WERI-Rb-1 (cell line): ENCODE data around the gene CPNE8.

Source experiments
- DNase-seq: peaks from one replicate; pipeline ENCODE4 v3.0.0-alpha.2; 2020
- H3K27ac ChIP-seq: fragments of 250-450 bp; sonication (Bioruptor Pico); 2 replicates; pipeline ENCODE4 v1.5.1; 2020; ENCODE audit warnings: mild to moderate bottlenecking, moderate library complexity
- H3K27me3 ChIP-seq: fragments of 250-450 bp; sonication (Bioruptor Pico); 2 replicates; pipeline ENCODE4 v1.5.1; 2021; ENCODE audit warnings: mild to moderate bottlenecking, low read depth, moderate library complexity; ENCODE audit not compliant: insufficient read depth, severe bottlenecking
- H3K36me3 ChIP-seq: fragments of 250-450 bp; sonication (Bioruptor Pico); 2 replicates; pipeline ENCODE4 v1.5.1; 2020; ENCODE audit warnings: mild to moderate bottlenecking, moderate library complexity
- H3K4me3 ChIP-seq: 2 replicates; pipeline ENCODE4 v1.5.1; 2011; ENCODE audit warnings: low read depth, mild to moderate bottlenecking, control low read depth, low read length
- H3K9me3 ChIP-seq: fragments of 250-450 bp; sonication (Bioruptor Pico); 2 replicates; pipeline ENCODE4 v1.5.1; 2021; ENCODE audit warnings: mild to moderate bottlenecking, moderate library complexity; ENCODE audit not compliant: severe bottlenecking
- CTCF ChIP-seq: IDR thresholded peaks from 2 replicates; pipeline ENCODE4 v1.5.1; 2011; ENCODE audit warnings: low read depth, mild to moderate bottlenecking, control low read depth, inconsistent platforms, low read length

The CPNE8 gene

GRCh38 chr12:38783304-38783703 lies 122.1 kb downstream of the CPNE8 start:
- H3K27ac ChIP-seq, result no peak overlapping the region
- no peaks in the 10 kb centered on the region for H3K9me3 ChIP-seq
- no peak overlapping the region for H3K4me3 ChIP-seq
- no peak for TF ChIP-seq CTCF
- H3K36me3 ChIP-seq, result no peaks in the 10 kb centered on the region
- peaks cover 6% of the 10 kb centered on the region for H3K27me3 ChIP-seq
- no peak for DNase-seq

- H3K9me3 ChIP-seq, result no peaks in the 10 kb centered on the region
- H3K27me3 ChIP-seq, result peaks cover 9% of the 10 kb centered on the region
- no peaks in the 10 kb centered on the region for H3K36me3 ChIP-seq
- H3K27ac ChIP-seq, result no peak overlapping the region
- H3K4me3 ChIP-seq, result no peak overlapping the region
- no peak for DNase-seq
- no peak for TF ChIP-seq CTCF
Observed at GRCh38 chr12:38782359-38782758, 123.0 kb downstream of the CPNE8 start.

GRCh38 chr12:38776647-38777046 lies 128.7 kb downstream of the CPNE8 start:
- no peak overlapping the region for H3K4me3 ChIP-seq
- H3K36me3 ChIP-seq, result no peaks in the 10 kb centered on the region
- H3K9me3 ChIP-seq, result no peaks in the 10 kb centered on the region
- H3K27ac ChIP-seq, result no peak overlapping the region
- peaks cover 9% of the 10 kb centered on the region for H3K27me3 ChIP-seq
- DNase-seq, result no peak
- TF ChIP-seq CTCF, result no peak

- DNase-seq, result no peak
- peaks cover 14% of the 10 kb centered on the region for H3K27me3 ChIP-seq
- no peak for TF ChIP-seq CTCF
- H3K4me3 ChIP-seq, result no peak overlapping the region
- no peak overlapping the region for H3K27ac ChIP-seq
- H3K36me3 ChIP-seq, result no peaks in the 10 kb centered on the region
- H3K9me3 ChIP-seq, result no peaks in the 10 kb centered on the region
Observed at GRCh38 chr12:38775457-38775856, 129.9 kb downstream of the CPNE8 start.

GRCh38 chr12:38772437-38772836 lies 133.0 kb downstream of the CPNE8 start:
- DNase-seq, result no peak
- TF ChIP-seq CTCF, result no peak
- peaks cover 21% of the 10 kb centered on the region for H3K27me3 ChIP-seq
- H3K27ac ChIP-seq, result no peak overlapping the region
- no peaks in the 10 kb centered on the region for H3K36me3 ChIP-seq
- no peak overlapping the region for H3K4me3 ChIP-seq
- H3K9me3 ChIP-seq, result no peaks in the 10 kb centered on the region

GRCh38 chr12:38771871-38772270 lies 133.5 kb downstream of the CPNE8 start:
- Histone ChIP-seq H3K27ac (no peak overlapping the region), H3K27me3 (peaks cover 21% of the 10 kb centered on the region), H3K9me3 (no peaks in the 10 kb centered on the region), H3K4me3 (no peak overlapping the region), H3K36me3 (no peaks in the 10 kb centered on the region)
- TF ChIP-seq CTCF, result no peak
- DNase-seq, result no peak
